HepG2 (cell line): ENCODE measurements around the gene SDK1. TPM values are rescaled to one million over a fixed set of nuclear protein-coding genes. Genes with fewer than 3 reads are reported as not detected.

ENCODE experiments used
- CREB3 ChIP-seq: sonication (generic); formaldehyde crosslinking; IDR thresholded peaks from 2 replicates; pipeline ENCODE4 v1.5.0; 2020; ENCODE audit warnings: missing genetic modification reagents
- CSRNP2 ChIP-seq: sonication (generic); formaldehyde crosslinking; conservative IDR thresholded peaks from 2 replicates; pipeline ENCODE4 v1.8.0; 2022; ENCODE audit warnings: low read depth, missing genetic modification reagents
- E2F2 ChIP-seq: sonication (generic); formaldehyde crosslinking; IDR thresholded peaks from 2 replicates; pipeline ENCODE4 v1.4.0; 2020; ENCODE audit warnings: missing genetic modification reagents, borderline replicate concordance
- EED ChIP-seq: sonication (generic); formaldehyde crosslinking; IDR thresholded peaks from 2 replicates; pipeline ENCODE4 v1.5.0; 2020; ENCODE audit warnings: mild to moderate bottlenecking, missing genetic modification reagents
- GATAD1 ChIP-seq: IDR thresholded peaks from 2 replicates; pipeline ENCODE4 v1.6.1; 2016; ENCODE audit warnings: missing genetic modification reagents, missing compliant biosample characterization
- ISL2 ChIP-seq: sonication (generic); formaldehyde crosslinking; IDR thresholded peaks from 2 replicates; pipeline ENCODE4 v1.5.0; 2020; ENCODE audit warnings: missing genetic modification reagents
- KLF15 ChIP-seq: sonication (generic); formaldehyde crosslinking; IDR thresholded peaks from 2 replicates; pipeline ENCODE4 v1.8.1; 2023; ENCODE audit warnings: borderline replicate concordance, mild to moderate bottlenecking, inconsistent platforms, missing genetic modification reagents, mixed read lengths
- MYNN ChIP-seq: sonication (generic); formaldehyde crosslinking; IDR thresholded peaks from 2 replicates; pipeline ENCODE4 v1.4.0; 2020; ENCODE audit warnings: mild to moderate bottlenecking, low read depth, missing genetic modification reagents
- NR2F2 ChIP-seq: IDR thresholded peaks from 2 replicates; pipeline ENCODE4 v1.6.1; 2012; ENCODE audit warnings: low read depth, inconsistent platforms, borderline replicate concordance
- POLR2A ChIP-seq, 2 experiments: IDR thresholded peaks; 2 replicates each; pipeline ENCODE4 v1.6.1; 2011; ENCODE audit warnings: low read depth in 2 of 2, low read length in 2 of 2, mild to moderate bottlenecking in 1 of 2, moderate library complexity in 1 of 2; ENCODE audit not compliant: insufficient read depth in 1 of 2
- SP140L ChIP-seq: sonication (generic); formaldehyde crosslinking; IDR thresholded peaks from 2 replicates; pipeline ENCODE4 v1.4.0; 2020; ENCODE audit warnings: missing genetic modification reagents, borderline replicate concordance
- TARDBP ChIP-seq: sonication (generic); formaldehyde crosslinking; IDR thresholded peaks from 2 replicates; pipeline ENCODE4 v1.8.0; 2022; ENCODE audit warnings: mild to moderate bottlenecking, missing genetic modification reagents
- TBX3 ChIP-seq: fragments of 450-650 bp; IDR thresholded peaks from 2 replicates; pipeline ENCODE4 v1.6.1; 2017; ENCODE audit warnings: antibody characterized with exemption, mild to moderate bottlenecking, inconsistent platforms, borderline replicate concordance
- YEATS4 ChIP-seq: sonication (generic); formaldehyde crosslinking; IDR thresholded peaks from 2 replicates; pipeline ENCODE4 v1.4.0; 2020; ENCODE audit warnings: missing genetic modification reagents, borderline replicate concordance
- ZNF143 ChIP-seq: sonication (generic); formaldehyde crosslinking; IDR thresholded peaks from 2 replicates; pipeline ENCODE4 v1.4.0; 2020; ENCODE audit warnings: missing genetic modification reagents
- ZNF180 ChIP-seq: sonication (generic); formaldehyde crosslinking; IDR thresholded peaks from 2 replicates; pipeline ENCODE4 v1.4.0; 2020; ENCODE audit warnings: low read depth, missing genetic modification reagents, borderline replicate concordance
- ZNF615 ChIP-seq: sonication (generic); formaldehyde crosslinking; IDR thresholded peaks from 2 replicates; pipeline ENCODE4 v1.5.0; 2020; ENCODE audit warnings: mild to moderate bottlenecking, missing genetic modification reagents, borderline replicate concordance
- ZNF652 ChIP-seq: IDR thresholded peaks from 2 replicates; pipeline ENCODE4 v1.6.1; 2016; ENCODE audit warnings: low read depth, borderline replicate concordance
- ZNF782 ChIP-seq: sonication (generic); formaldehyde crosslinking; IDR thresholded peaks from 2 replicates; pipeline ENCODE4 v1.4.0; 2020; ENCODE audit warnings: missing genetic modification reagents, mild to moderate bottlenecking, borderline replicate concordance
- ZNF800 ChIP-seq: sonication (generic); formaldehyde crosslinking; IDR thresholded peaks from 2 replicates; pipeline ENCODE4 v1.4.0; 2020; ENCODE audit warnings: missing genetic modification reagents
- ZSCAN31 ChIP-seq: sonication (generic); formaldehyde crosslinking; IDR thresholded peaks from 2 replicates; pipeline ENCODE4 v1.5.0; 2020; ENCODE audit warnings: low read depth, mild to moderate bottlenecking, missing genetic modification reagents
- polyA plus RNA-seq, 8 experiments: library from polyadenylated mRNA; depleted of rRNA in 3 of 8; stranded (reverse) in 7 of 8; unstranded in 1 of 8; fragments of >200 nt; fragmentation: Illumina TruSeq in 4 of 8; extraction: Trizol in 4 of 8; gene quantifications; 2 replicates each; pipeline versions ENCODE4 v1.2.1 to v1.2.3, GENCODE V29; 2011 to 2016; ENCODE audit warnings: low read depth in 4 of 8, missing spikeins in 1 of 8, mixed read lengths in 1 of 8; ENCODE audit not compliant: insufficient read depth in 1 of 8
- total RNA-seq, 5 experiments: library from RNA; depleted of rRNA; stranded (reverse); fragments of >200 nt; fragmentation: Illumina TruSeq; extraction: Trizol; gene quantifications; 2 replicates each; pipeline ENCODE4 v1.2.3, GENCODE V29; 2016; ENCODE audit warnings: low read depth in 1 of 5
- TF ChIP-seq, protein P1 (sequence below): sonication (generic); formaldehyde crosslinking; IDR thresholded peaks from 2 replicates; pipeline ENCODE4 v1.8.1; 2023; ENCODE audit warnings: missing genetic modification reagents, mild to moderate bottlenecking, borderline replicate concordance
- TF ChIP-seq, protein P2 (sequence below): sonication (generic); formaldehyde crosslinking; IDR thresholded peaks from 2 replicates; pipeline ENCODE4 v1.4.0; 2020; ENCODE audit warnings: missing genetic modification reagents; ENCODE audit errors: not compliant biosample characterization
- TF ChIP-seq, protein P3 (sequence below): IDR thresholded peaks from 2 replicates; pipeline ENCODE4 v1.6.1; 2016; ENCODE audit warnings: missing compliant biosample characterization, missing genetic modification reagents, borderline replicate concordance

SDK1 gene
- total and polyA plus RNA-seq, 2 of the 13 experiments (the other 11 are each of a cell fraction or from before 2014, with no cell fraction given), result 0.35 to 2.4 TPM

DNA sequence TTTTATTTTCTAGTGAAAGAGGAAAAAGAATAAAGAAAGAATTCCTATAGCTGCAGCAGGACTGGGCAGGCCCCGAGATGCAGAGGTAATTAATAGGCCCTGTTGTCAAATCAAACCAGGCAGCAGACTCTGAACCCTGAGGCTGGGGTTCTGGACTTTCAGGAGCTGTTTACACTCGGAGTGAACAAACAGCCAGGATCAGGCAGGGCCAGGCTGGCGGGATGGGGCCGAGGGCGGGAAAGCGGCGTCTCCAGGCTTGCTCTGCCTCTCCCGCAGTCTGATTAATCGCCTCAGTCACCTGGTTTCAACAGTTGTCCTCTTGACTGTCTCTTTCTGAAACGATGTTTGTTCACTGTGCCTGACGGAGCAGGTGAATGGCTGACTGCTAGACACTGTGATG is 705.6 kb downstream of the SDK1 start (continued):
- TF ChIP-seq CREB3 (CRISPR knock-in tag), result no peak
- TF ChIP-seq TBX3, result no peak
- no peak; the same call in 1 of the 2 replicates for TF ChIP-seq NR2F2
- no peak for TF ChIP-seq CSRNP2 (CRISPR knock-in tag)
- TF ChIP-seq, protein P1, sequence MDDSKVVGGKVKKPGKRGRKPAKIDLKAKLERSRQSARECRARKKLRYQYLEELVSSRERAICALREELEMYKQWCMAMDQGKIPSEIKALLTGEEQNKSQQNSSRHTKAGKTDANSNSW (CRISPR knock-in tag), result no peak
- TF ChIP-seq, protein P2, sequence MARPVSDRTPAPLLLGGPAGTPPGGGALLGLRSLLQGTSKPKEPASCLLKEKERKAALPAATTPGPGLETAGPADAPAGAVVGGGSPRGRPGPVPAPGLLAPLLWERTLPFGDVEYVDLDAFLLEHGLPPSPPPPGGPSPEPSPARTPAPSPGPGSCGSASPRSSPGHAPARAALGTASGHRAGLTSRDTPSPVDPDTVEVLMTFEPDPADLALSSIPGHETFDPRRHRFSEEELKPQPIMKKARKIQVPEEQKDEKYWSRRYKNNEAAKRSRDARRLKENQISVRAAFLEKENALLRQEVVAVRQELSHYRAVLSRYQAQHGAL (CRISPR knock-in tag), result no peak
- no peak for TF ChIP-seq MYNN (CRISPR knock-in tag)
- TF ChIP-seq, protein P3, sequence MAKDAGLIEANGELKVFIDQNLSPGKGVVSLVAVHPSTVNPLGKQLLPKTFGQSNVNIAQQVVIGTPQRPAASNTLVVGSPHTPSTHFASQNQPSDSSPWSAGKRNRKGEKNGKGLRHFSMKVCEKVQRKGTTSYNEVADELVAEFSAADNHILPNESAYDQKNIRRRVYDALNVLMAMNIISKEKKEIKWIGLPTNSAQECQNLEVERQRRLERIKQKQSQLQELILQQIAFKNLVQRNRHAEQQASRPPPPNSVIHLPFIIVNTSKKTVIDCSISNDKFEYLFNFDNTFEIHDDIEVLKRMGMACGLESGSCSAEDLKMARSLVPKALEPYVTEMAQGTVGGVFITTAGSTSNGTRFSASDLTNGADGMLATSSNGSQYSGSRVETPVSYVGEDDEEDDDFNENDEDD (CRISPR knock-in tag), result peak; percentile 91
- TF ChIP-seq ZNF180, result no peak
- peak; percentile 14; the same call in 1 of the 2 replicates for TF ChIP-seq ISL2 (CRISPR knock-in tag)
- TF ChIP-seq ZNF782 (CRISPR knock-in tag), result no peak
- no peak for TF ChIP-seq SP140L (CRISPR knock-in tag)
- TF ChIP-seq TARDBP (CRISPR knock-in tag), result no peak
- TF ChIP-seq POLR2A (IDR thresholded peaks at IDR 0.05; ENCODE audit: insufficient read depth in 1 of 2, low read depth in 2 of 2, low read length in 2 of 2), result peak in 1 of 2 experiments; percentile 61; a peak in 2 of 4 replicates
- no peak for TF ChIP-seq ZNF800 (CRISPR knock-in tag)
- TF ChIP-seq EED, result no peak
- TF ChIP-seq ZNF143 (CRISPR knock-in tag), result no peak
- no peak for TF ChIP-seq ZSCAN31
- no peak for TF ChIP-seq ZNF615 (CRISPR knock-in tag)
- TF ChIP-seq YEATS4 (CRISPR knock-in tag), result no peak
- no peak for TF ChIP-seq KLF15 (CRISPR knock-in tag)
- no peak for TF ChIP-seq ZNF652 (CRISPR knock-in tag)
- TF ChIP-seq GATAD1 (CRISPR knock-in tag), result no peak
- no peak for TF ChIP-seq E2F2 (CRISPR knock-in tag)
